Gastrocnemius medialis (tissue), 4 donors: ENCODE measurements around the gene LRG1.

Experiments used
- CTCF ChIP-seq, 5 experiments: fragments of 450-650 bp in 3 of 5; fragments of 200-600 bp in 2 of 5; sonication (generic) in 2 of 5; IDR thresholded peaks in 4 of 5; conservative IDR thresholded peaks in 1 of 5; 1 replicate in 4 of 5; 2 replicates in 1 of 5; pipeline ENCODE4 v1.5.1; 2016 to 2019; ENCODE audit warnings: antibody characterized with exemption in 5 of 5, mild to moderate bottlenecking in 3 of 5, moderate library complexity in 3 of 5
- POLR2A ChIP-seq, 2 donors: fragments of 450-650 bp; IDR thresholded peaks; one replicate each; pipeline ENCODE4 v1.6.1; 2017; ENCODE audit warnings: antibody characterized with exemption in 2 of 2, mild to moderate bottlenecking in 2 of 2, moderate library complexity in 2 of 2

DNA sequence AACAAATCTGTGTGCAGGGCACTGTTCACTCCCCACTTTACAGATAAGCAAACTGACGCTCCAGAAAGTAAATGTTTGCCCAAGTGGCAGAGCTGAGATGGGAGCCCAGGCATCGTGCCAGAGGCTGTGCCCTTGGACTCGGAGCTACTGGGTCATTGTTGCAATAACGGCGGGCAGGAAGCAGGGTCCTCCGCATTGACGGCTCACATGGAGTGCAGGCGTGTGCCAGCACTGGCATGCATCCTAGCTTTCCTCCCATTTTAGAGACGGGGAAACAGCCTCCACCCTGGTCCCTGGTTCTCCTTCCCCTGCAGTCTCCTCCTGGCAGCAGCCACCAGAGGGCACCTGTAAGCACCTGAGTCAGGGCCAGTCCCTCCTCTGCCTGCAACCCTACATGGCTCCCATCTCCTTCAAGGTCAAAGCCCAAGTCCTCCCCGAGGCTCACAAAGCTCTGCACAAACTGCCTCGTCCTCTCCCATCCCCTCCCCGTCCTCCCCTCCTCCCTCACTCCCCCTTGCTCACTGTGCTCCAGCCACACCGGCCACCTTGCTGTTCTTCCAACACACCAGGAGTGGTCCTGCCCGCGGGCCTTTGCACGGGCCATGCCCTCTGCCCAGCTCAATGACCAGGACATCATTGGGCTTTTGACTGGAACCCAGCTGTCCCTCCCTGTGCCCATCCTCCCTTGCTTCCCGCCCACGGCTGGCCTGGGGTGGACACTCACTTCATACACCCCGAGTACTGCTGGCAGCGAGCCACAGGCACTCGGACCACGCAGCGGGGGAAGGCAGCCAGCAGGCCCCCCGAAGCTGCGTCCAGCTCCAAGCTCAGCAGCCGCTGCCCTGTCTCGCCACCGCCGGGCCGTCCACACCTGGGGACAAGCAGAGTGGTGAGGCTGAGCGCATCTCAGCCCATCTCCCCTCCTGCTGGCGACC lies 7.7 kb upstream of the LRG1 start:
- no peak for TF ChIP-seq POLR2A (IDR thresholded peaks at IDR 0.05)
- TF ChIP-seq CTCF (IDR thresholded peaks at IDR 0.05 in 4 of 5, conservative IDR thresholded peaks at IDR 0.05 in 1 of 5), result peak in 1 of 5 experiments; percentile 18
